NT2/D1 (cell line): ENCODE results near the gene CXCR5.

Experiments
- SUZ12 ChIP-seq: IDR thresholded peaks from 2 replicates; pipeline ENCODE4 v1.6.1; 2011; ENCODE audit not compliant: insufficient read length, insufficient read depth; ENCODE audit errors: extremely low read depth
- YY1 ChIP-seq: IDR thresholded peaks from 2 replicates; pipeline ENCODE4 v1.6.1; 2011; ENCODE audit not compliant: insufficient read length, insufficient read depth
- ZNF274 ChIP-seq: IDR thresholded peaks from 2 replicates; pipeline ENCODE4 v1.6.1; 2011; ENCODE audit warnings: mild to moderate bottlenecking, low read depth, low read length

DNA sequence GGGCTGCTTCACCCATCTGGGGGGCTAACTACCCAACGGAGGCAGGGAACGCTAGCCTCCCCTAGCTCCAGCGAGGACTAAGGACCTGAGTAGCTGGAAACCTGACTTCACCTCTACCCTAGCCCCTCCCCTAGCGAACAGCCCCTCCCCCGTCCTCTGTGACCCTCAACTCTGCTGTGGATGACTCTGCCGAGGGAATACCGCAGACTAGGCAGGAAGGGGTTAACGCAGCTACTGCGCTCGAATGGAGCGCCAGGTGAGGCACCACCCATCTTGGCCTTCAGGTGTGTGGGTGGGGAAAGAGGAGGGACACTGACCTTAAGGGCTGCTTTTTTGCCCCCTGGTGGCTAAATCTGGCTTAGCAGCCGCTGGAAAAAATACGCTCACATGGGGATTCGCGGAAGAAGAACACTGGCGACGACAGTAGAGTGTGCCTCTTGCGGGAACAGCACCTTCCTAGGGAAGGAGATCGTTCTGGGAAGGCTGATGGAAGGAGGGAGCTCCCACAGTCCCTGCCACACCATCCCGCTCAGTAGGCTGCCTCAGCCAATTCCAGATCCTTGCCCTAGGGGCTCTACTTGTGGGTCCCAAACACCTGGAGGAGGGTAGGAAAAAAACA lies 46.5 kb downstream of the CXCR5 start:
- no peak for TF ChIP-seq SUZ12
- no peak for TF ChIP-seq ZNF274
- no peak for TF ChIP-seq YY1
